ENCODE measurements around the gene AP2S1.
"Not testable (repeated sequence)": the region's sequence is repeated elsewhere in the genome, so short reads cannot be mapped to it uniquely, and the experiment has no call there.

The AP2S1 gene

GRCh38 chr19:46866407-46867136 is 15.9 kb upstream of the AP2S1 start:
- DNase-seq: no peak

GRCh38 chr19:46863818-46864629 is 13.4 kb upstream of the AP2S1 start:
- no peak for DNase-seq

GRCh38 chr19:46862974-46863632 is 12.5 kb upstream of the AP2S1 start:
- DNase-seq: no peak

GRCh38 chr19:46862503-46862834 is 11.8 kb upstream of the AP2S1 start:
- DNase-seq: no peak

GRCh38 chr19:46861691-46862502 is 11.3 kb upstream of the AP2S1 start:
- DNase-seq: no peak

GRCh38 chr19:46860846-46861690 is 10.4 kb upstream of the AP2S1 start, which contains the start of gene ARHGAP35:
Gene ARHGAP35, plus strand, starts transcription at chr19:46860997. Its CDS starts 57,679 bp downstream, at chr19:46918676.
- DNase-seq: no peak

GRCh38 chr19:46860125-46860845 is 9.6 kb upstream of the AP2S1 start:
- DNase-seq: peak; percentile 80

- DNase-seq: no peak
These were observed 9.0 kb upstream of the AP2S1 start for GRCh38 chr19:46859637-46860124.

GRCh38 chr19:46856062-46857022 is 5.7 kb upstream of the AP2S1 start:
- peak; percentile 32 for DNase-seq

GRCh38 chr19:46854698-46855097 is 4.1 kb upstream of the AP2S1 start:
- DNase-seq: not testable (repeated sequence)

GRCh38 chr19:46852830-46853229 is 2.2 kb upstream of the AP2S1 start:
- DNase-seq: no peak

- DNase-seq: no peak
These were observed 1.0 kb downstream of the AP2S1 start for GRCh38 chr19:46849610-46850009.

- no peak for DNase-seq
These were observed 2.3 kb downstream of the AP2S1 start for GRCh38 chr19:46848389-46848788.

GRCh38 chr19:46847528-46847927 is 3.1 kb downstream of the AP2S1 start:
- no peak for DNase-seq

- no peak for DNase-seq
These were observed 4.6 kb downstream of the AP2S1 start for GRCh38 chr19:46845959-46846459.

GRCh38 chr19:46844067-46844489 is 6.6 kb downstream of the AP2S1 start:
- no peak for DNase-seq

- DNase-seq: no peak
These were observed 7.9 kb downstream of the AP2S1 start for GRCh38 chr19:46842791-46843190.

GRCh38 chr19:46841458-46842083 is 9.1 kb downstream of the AP2S1 start:
- DNase-seq: no peak

- no peak for DNase-seq
These were observed 10.1 kb downstream of the AP2S1 start for GRCh38 chr19:46840498-46840942.
